ENCODE results near the gene ADAMTS8. TPM values are rescaled to one million over a fixed set of nuclear protein-coding genes. Genes with fewer than 3 reads are reported as not detected.

The ADAMTS8 gene
- total RNA-seq, 1 donor from 2014 or later = not detected

Other genes with a start within 250 kb of the ADAMTS8 start
- 26.1 and 36.2 TPM in 2 replicates for gene ZBTB44, start 113.7 kb downstream of the ADAMTS8 start, total RNA-seq
- 3.2 and 26.2 TPM in 2 replicates for gene ADAMTS15, start 20.0 kb upstream of the ADAMTS8 start, total RNA-seq